Left ventricle myocardium inferior (tissue), 1 donor: ENCODE data around the gene TBATA. TPM values are rescaled to one million over a fixed set of nuclear protein-coding genes. Genes with fewer than 3 reads are reported as not detected.

Experiments used
- DNase-seq: peaks from one replicate; pipeline ENCODE4 v3.0.0-alpha.2; 2020
- H3K27ac ChIP-seq: fragments of 200-600 bp; replicated peaks from 2 replicates; pipeline ENCODE4 v1.8.0; 2021
- H3K27me3 ChIP-seq: fragments of 200-600 bp; 2 replicates; pipeline ENCODE4 v1.8.0; 2021; ENCODE audit warnings: low read depth
- H3K36me3 ChIP-seq: fragments of 200-600 bp; 2 replicates; pipeline ENCODE4 v1.8.0; 2021
- H3K4me1 ChIP-seq: fragments of 200-600 bp; 2 replicates; pipeline ENCODE4 v1.8.0; 2021
- H3K4me3 ChIP-seq: fragments of 200-600 bp; 2 replicates; pipeline ENCODE4 v1.8.0; 2021; ENCODE audit warnings: mild to moderate bottlenecking, moderate library complexity
- H3K9me3 ChIP-seq: fragments of 200-600 bp; replicated peaks from 2 replicates; pipeline ENCODE4 v1.8.0; 2021
- intact Hi-C: fragments of 100-400 bp; cut with micrococcal nuclease; formaldehyde crosslinking; loops from one replicate; pipeline ENCODE4 v1.11.0; 2022
- total RNA-seq: library from RNA; stranded (reverse); fragmentation: NEBNext Ultra II Directional; extraction: Animal tissue kit (Norgen Biotek cat#: 25700); gene quantifications from one replicate; pipeline ENCODE4 v1.2.1, GENCODE V29; 2021
- TF ChIP-seq, protein P1 (sequence below): fragments of 200-600 bp; IDR thresholded peaks from 2 replicates; pipeline ENCODE4 v1.8.0; 2021; ENCODE audit warnings: antibody characterized with exemption, mild to moderate bottlenecking, borderline replicate concordance
- donor health status: DM: no; HTN: yes; CAD: no; lungs with severe emphysema.

TBATA gene
- total RNA-seq, 1 donor from 2014 or later: not detected

DNA sequence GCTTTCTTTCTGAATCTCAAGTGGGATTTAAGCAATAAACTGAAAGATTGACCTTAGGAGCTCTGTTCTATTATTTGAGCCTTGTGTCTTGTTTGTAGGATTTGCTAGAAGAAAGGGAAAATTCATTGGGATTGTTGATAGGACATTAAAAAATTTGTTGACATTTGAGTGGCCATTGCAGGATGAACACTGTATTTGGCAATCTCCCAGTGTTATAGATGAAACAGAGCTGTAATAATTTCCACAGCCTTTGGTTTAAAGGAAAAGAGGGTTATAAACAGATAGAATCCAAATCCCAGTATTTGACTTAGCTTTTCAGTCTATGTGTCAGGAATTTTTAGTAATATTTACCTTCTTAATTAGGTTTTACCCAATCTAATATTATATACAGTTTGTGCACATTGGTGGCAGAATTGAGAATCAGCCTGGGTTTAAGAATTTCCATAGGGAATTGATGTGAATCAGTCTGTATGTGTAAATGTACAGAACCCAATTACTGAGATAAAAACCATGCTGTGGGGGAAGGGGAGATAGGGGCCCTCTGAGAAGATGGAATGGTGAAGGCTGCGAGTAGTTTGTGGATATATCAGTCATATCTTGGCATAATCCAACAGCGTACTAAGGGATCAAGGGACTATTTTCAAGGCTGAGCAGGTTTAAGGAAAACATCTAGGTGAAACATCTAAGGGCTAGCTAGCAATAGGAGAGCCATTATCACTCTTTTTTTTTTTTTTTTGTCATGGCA is 37.1 kb upstream of the TBATA start:
- no peaks in the 10 kb centered on the region for H3K9me3 ChIP-seq
- H3K4me1 ChIP-seq: peaks cover 27% of the 10 kb centered on the region
- intact Hi-C loops: no loop called here
- H3K36me3 ChIP-seq: peaks cover 14% of the 10 kb centered on the region
- no peak overlapping the region for H3K27ac ChIP-seq
- no peak for DNase-seq
- no peak overlapping the region for H3K4me3 ChIP-seq
- TF ChIP-seq, protein P1, sequence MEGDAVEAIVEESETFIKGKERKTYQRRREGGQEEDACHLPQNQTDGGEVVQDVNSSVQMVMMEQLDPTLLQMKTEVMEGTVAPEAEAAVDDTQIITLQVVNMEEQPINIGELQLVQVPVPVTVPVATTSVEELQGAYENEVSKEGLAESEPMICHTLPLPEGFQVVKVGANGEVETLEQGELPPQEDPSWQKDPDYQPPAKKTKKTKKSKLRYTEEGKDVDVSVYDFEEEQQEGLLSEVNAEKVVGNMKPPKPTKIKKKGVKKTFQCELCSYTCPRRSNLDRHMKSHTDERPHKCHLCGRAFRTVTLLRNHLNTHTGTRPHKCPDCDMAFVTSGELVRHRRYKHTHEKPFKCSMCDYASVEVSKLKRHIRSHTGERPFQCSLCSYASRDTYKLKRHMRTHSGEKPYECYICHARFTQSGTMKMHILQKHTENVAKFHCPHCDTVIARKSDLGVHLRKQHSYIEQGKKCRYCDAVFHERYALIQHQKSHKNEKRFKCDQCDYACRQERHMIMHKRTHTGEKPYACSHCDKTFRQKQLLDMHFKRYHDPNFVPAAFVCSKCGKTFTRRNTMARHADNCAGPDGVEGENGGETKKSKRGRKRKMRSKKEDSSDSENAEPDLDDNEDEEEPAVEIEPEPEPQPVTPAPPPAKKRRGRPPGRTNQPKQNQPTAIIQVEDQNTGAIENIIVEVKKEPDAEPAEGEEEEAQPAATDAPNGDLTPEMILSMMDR: no peak
- no peaks in the 10 kb centered on the region for H3K27me3 ChIP-seq

DNA sequence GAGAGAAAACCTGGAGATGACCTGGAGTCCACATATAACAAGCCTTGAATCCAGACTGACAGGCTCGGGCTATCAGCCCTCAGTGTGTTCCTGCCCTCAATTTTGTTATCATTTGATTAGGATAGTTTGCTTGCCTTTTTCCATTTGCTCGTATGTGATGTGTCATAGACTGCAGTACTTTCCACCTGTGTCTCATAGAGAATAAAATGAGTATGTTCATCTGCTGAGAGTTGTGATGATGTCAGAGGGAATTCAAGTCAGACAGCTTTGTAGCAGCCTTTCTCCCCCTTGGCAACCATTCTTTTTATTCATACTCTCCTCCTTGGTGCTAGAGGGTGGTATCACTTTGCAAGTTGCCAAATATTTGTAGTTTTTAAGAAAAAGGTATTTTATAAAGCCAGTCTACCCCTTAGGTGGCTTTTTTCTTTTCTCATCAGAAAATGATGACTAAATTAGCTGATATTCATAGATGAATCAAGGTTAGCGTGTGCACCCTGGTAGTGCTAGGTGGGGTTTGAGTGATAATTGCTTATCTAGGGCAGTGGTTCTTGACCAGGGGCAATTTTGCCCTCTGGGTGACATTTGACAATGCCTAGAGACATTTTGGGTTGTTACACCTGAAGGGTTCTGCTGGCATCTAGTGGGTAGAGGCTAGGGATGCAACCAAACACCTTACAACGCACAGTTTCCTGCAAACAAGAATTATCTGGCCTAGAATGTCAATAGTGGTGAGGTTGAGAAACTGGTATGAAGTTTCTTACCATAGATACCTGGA is 36.0 kb upstream of the TBATA start:
- no peaks in the 10 kb centered on the region for H3K27me3 ChIP-seq
- H3K27ac ChIP-seq: no peak overlapping the region
- peaks cover 10% of the 10 kb centered on the region for H3K36me3 ChIP-seq
- intact Hi-C loops: no loop called here
- H3K4me1 ChIP-seq: peaks cover 27% of the 10 kb centered on the region
- TF ChIP-seq, protein P1: no peak
- no peaks in the 10 kb centered on the region for H3K9me3 ChIP-seq
- H3K4me3 ChIP-seq: no peak overlapping the region
- no peak for DNase-seq

DNA sequence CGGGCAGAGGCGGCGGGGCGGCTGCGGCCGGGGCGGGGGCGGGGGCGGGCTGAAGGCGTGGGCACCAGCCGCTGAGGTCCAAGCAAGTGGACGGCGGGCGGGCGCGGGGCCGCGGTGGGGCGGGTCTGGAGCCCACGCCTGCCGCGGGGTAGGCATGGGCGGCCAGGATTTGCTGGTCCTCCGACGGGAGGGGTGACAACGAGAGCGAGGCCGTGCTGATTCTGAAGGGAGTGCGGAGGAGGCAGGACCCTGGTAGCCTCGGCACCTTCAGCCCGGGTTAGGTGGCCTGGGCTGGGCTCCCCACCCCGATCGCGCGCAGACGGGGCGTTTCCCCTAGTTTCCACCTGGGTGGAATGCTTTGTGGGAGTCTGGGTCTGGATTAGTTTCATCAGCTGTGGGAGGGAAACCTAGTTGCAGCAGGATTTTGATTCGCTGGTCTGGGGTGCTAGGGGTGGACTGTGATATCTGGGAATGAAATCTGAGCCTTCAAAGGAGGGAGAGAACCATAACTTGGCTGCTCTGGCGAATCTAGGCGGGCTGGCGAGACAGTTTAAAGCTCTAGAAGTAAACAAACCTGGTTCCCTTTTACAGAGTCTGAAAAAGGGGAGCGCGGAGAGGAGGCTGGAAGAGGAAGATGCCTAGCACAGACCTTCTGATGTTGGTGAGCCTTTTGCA is 31.2 kb upstream of the TBATA start:
- DNase-seq: peak; percentile 64
- intact Hi-C loops: loop anchor here (5.0 kb wide), 1 partner anchor 61 kb away; no protein-coding TSS in a partner anchor

DNA sequence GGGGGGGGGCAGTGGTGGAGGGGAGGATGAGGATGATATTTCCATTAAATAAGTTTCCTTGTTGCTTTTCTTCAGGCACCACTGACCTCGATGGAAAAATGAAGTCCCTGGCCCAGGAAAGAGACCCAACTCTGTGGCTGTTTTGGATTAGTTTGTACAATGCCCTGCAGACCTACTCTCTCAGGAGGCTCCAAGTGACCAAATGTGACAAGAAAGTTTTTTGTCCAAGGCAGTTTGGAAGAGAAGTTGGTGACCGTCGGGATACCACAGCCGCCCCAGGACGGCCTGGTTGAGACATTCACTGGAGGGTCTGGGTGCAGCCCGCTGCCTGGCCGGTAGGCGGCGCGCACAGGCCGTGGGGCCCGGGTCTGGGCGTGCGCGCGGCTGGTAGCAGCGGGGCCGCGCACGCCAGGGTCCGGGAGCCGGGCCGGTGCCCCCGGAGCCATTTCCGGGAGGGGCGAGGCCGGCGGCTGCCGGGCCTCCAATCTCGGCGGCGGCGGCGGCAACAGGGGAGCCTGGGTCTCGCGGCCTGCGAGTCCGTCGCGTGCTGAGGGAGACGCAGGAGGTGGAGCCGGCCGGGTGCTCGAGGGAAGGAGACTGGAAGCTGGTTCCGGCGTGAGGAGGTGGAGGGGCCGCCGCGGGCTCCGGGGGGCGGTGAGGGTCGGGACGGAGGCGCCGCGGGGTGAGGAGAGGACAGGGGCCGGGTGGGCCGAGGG is 30.5 kb upstream of the TBATA start, which contains the start of gene SGPL1:
TSS of gene SGPL1 (plus strand) at position 445 of the 716 bp plus-strand sequence. CDS start 906 bp downstream, outside the sequence.
- Histone ChIP-seq H3K9me3 (no peaks in the 10 kb centered on the region), H3K27me3 (no peaks in the 10 kb centered on the region), H3K4me1 (peaks cover 24% of the 10 kb centered on the region), H3K36me3 (peaks cover 8% of the 10 kb centered on the region), H3K4me3 (peak within 1 kb of the TSS; percentile 77), H3K27ac (peak within 1 kb of the TSS; percentile 92)
- TF ChIP-seq, protein P1: peak; percentile 99
- intact Hi-C loops: loop anchor here (5.0 kb wide), 1 partner anchor 62 kb away; no protein-coding TSS in a partner anchor
- DNase-seq: peak; percentile 88

More for the DNA sequence above, 31.2 kb upstream of the TBATA start:
- peaks cover 24% of the 10 kb centered on the region for H3K4me1 ChIP-seq
- TF ChIP-seq, protein P1: no peak
- H3K27ac ChIP-seq: peak overlapping the region; percentile 92
- H3K9me3 ChIP-seq: no peaks in the 10 kb centered on the region
- peaks cover 8% of the 10 kb centered on the region for H3K36me3 ChIP-seq
- H3K27me3 ChIP-seq: no peaks in the 10 kb centered on the region
- peak overlapping the region; percentile 77 for H3K4me3 ChIP-seq

DNA sequence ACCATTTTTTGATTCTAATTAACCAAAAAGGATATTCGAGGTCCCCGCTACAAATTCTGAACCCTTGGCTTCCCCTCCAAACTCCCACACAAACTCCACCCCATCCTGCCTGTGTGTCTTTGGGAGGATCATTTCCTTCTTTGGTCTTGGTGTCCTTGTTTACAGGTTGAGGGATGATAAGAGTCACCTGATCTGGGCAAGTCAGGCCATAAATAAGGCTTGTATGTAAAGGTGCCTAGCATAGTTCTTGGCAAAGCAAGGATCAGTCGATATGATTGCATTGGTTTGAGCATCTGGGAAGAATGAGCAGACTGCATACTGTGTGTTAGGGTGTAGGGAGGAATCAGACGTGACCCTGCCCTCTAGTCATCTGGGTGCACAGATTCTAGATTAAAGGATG is 28.9 kb upstream of the TBATA start:
- H3K36me3 ChIP-seq: peaks cover 4% of the 10 kb centered on the region
- H3K27ac ChIP-seq: no peak overlapping the region
- peaks cover 24% of the 10 kb centered on the region for H3K4me1 ChIP-seq
- intact Hi-C loops: no loop called here
- H3K27me3 ChIP-seq: no peaks in the 10 kb centered on the region
- TF ChIP-seq, protein P1: no peak
- DNase-seq: no peak
- H3K9me3 ChIP-seq: no peaks in the 10 kb centered on the region
- H3K4me3 ChIP-seq: no peak overlapping the region
